ENCODE measurements around the gene HOXA5. TPM values are rescaled to one million over a fixed set of nuclear protein-coding genes. Genes with fewer than 3 reads are reported as not detected.

HOXA5 gene
- total RNA-seq, 1 experiment from 2014 or later, result 6.7 TPM

GRCh38 chr7:27108390-27109127, 34.9 kb downstream of the HOXA5 start:
- Histone ChIP-seq H3K36me3 (ENCODE audit: control insufficient read depth in 1 of 2, insufficient read depth in 2 of 2, low read length in 2 of 2) (no peaks in the 10 kb centered on the region), H3K27me3 (ENCODE audit: insufficient read depth, low read length) (no peaks in the 10 kb centered on the region), H3K27ac (ENCODE audit: low read depth, low read length) (no peak overlapping the region), H4K20me1 (ENCODE audit: insufficient read depth) (no peaks in the 10 kb centered on the region), H3K9me3 (ENCODE audit: control insufficient read depth in 1 of 2, insufficient read depth in 1 of 2, low read depth in 1 of 2, low read length in 2 of 2) (no peaks in the 10 kb centered on the region), H3K79me2 (ENCODE audit: insufficient read depth, low read length) (peaks cover 20% of the 10 kb centered on the region), H3K4me2 (ENCODE audit: low read length) (no peak overlapping the region), H3K9ac (ENCODE audit: low read length) (no peak overlapping the region), H3K4me1 (ENCODE audit: control insufficient read depth in 1 of 2, insufficient read depth in 2 of 2, low read length in 2 of 2) (peaks cover 28 to 29% of the 10 kb centered on the region in 2 experiments), H2AFZ (ENCODE audit: low read depth, low read length, poor library complexity, severe bottlenecking) (no peak overlapping the region), H3K9me2 (ENCODE audit: insufficient read depth) (no peaks in the 10 kb centered on the region), H3K4me3 (replicated peaks in 1 of 2; ENCODE audit: low read depth in 1 of 2, low read length in 2 of 2) (no peak overlapping the region)
- ChIA-PET POLR2A (no interaction called here), RAD21 (ENCODE audit: low non-redundant PET in 1 of 2, low total read pairs in 2 of 2, uncharacterized antibody in 2 of 2, unreplicated experiment in 2 of 2) (no interaction called here), CTCF (no interaction called here)
- no TSS peak for BruUV-seq (replicated peaks)
- DNase-seq (ENCODE audit: low read depth, low spot score) (no peak), ATAC-seq (no peak)
- no peak for TF ChIP-seq EZH2 (IDR thresholded peaks at IDR 0.05)
- no peak for TF ChIP-seq CTCF (IDR thresholded peaks at IDR 0.05 in 2 of 3, conservative IDR thresholded peaks at IDR 0.05 in 1 of 3; ENCODE audit: borderline replicate concordance in 1 of 3, insufficient read depth in 1 of 3, low read depth in 2 of 3, low read length in 2 of 3)
- no peak for TF ChIP-seq YY1 (IDR thresholded peaks at IDR 0.05; ENCODE audit: extremely low read depth, insufficient replicate concordance, low read depth, low read length)
- no peak for TF ChIP-seq EGR1 (IDR thresholded peaks at IDR 0.05; ENCODE audit: low read depth)
- TF ChIP-seq SRF (IDR thresholded peaks at IDR 0.05; ENCODE audit: low read depth), result no peak
- TF ChIP-seq CBX3 (IDR thresholded peaks at IDR 0.05; ENCODE audit: low read depth), result no peak
- TF ChIP-seq FOSL1 (IDR thresholded peaks at IDR 0.05; ENCODE audit: low read depth), result no peak
- TF ChIP-seq JUND (IDR thresholded peaks at IDR 0.05), result no peak
- TF ChIP-seq ELF1 (IDR thresholded peaks at IDR 0.05; ENCODE audit: borderline replicate concordance, low read depth), result no peak
- TF ChIP-seq ZFX (IDR thresholded peaks at IDR 0.05), result no peak
- TF ChIP-seq, protein P1, sequence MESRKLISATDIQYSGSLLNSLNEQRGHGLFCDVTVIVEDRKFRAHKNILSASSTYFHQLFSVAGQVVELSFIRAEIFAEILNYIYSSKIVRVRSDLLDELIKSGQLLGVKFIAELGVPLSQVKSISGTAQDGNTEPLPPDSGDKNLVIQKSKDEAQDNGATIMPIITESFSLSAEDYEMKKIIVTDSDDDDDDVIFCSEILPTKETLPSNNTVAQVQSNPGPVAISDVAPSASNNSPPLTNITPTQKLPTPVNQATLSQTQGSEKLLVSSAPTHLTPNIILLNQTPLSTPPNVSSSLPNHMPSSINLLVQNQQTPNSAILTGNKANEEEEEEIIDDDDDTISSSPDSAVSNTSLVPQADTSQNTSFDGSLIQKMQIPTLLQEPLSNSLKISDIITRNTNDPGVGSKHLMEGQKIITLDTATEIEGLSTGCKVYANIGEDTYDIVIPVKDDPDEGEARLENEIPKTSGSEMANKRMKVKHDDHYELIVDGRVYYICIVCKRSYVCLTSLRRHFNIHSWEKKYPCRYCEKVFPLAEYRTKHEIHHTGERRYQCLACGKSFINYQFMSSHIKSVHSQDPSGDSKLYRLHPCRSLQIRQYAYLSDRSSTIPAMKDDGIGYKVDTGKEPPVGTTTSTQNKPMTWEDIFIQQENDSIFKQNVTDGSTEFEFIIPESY (IDR thresholded peaks at IDR 0.05; ENCODE audit: extremely low read depth, insufficient replicate concordance, low read length), result no peak
- TF ChIP-seq RAD21 (IDR thresholded peaks at IDR 0.05; ENCODE audit: low read depth), result no peak
- TF ChIP-seq ZNF274 (IDR thresholded peaks at IDR 0.05; ENCODE audit: low read depth, low read length), result no peak
- no peak for TF ChIP-seq SIN3A (IDR thresholded peaks at IDR 0.05; ENCODE audit: low read depth)
- no peak for TF ChIP-seq ATF3 (IDR thresholded peaks at IDR 0.05)
- no peak for TF ChIP-seq EZH2phosphoT487 (IDR thresholded peaks at IDR 0.05; ENCODE audit: borderline replicate concordance)
- no peak for TF ChIP-seq POLR2AphosphoS5 (IDR thresholded peaks at IDR 0.05; ENCODE audit: low read depth, low read length)
- TF ChIP-seq CEBPB (IDR thresholded peaks at IDR 0.05; ENCODE audit: low read depth), result no peak
- intact Hi-C loops (cut with micrococcal nuclease), result no loop called here
